K562 (cell line): ENCODE data around the gene TACSTD2. TPM values are rescaled to one million over a fixed set of nuclear protein-coding genes. Genes with fewer than 3 reads are reported as not detected.
A peak's percentile ranks its signal among the peaks of the same experiment; 100 is the strongest.

Source experiments
- ASH1L ChIP-seq: fragments of 450-650 bp; IDR thresholded peaks from 2 replicates; pipeline ENCODE4 v1.6.1; 2018; ENCODE audit warnings: borderline replicate concordance, mild to moderate bottlenecking, low read depth; ENCODE audit not compliant: partially characterized antibody
- CBFA2T2 ChIP-seq: fragments of 450-650 bp; conservative IDR thresholded peaks from 2 replicates; pipeline ENCODE4 v1.6.1; 2017; ENCODE audit warnings: mild to moderate bottlenecking
- IFI16 ChIP-seq: fragments of 250-450 bp; sonication (Bioruptor Pico); IDR thresholded peaks from 2 replicates; pipeline ENCODE4 v2.1.2; 2022; ENCODE audit warnings: mild to moderate bottlenecking, inconsistent platforms
- JUND ChIP-seq, 2 experiments: IDR thresholded peaks; 2 replicates in 1 of 2; 3 replicates in 1 of 2; pipeline ENCODE4 v1.6.1; 2011; ENCODE audit warnings: borderline replicate concordance in 2 of 2, low read depth in 2 of 2, low read length in 2 of 2, improper control_type of control experiment in 1 of 2, missing biosample characterization in 1 of 2, missing genetic modification characterization in 1 of 2, missing genetic modification reagents in 1 of 2
- TCF3 ChIP-seq: sonication (generic); formaldehyde crosslinking; IDR thresholded peaks from 2 replicates; pipeline ENCODE4 v1.4.0; 2020; ENCODE audit warnings: mild to moderate bottlenecking, missing genetic modification reagents
- TEAD4 ChIP-seq, 2 experiments: sonication (generic) in 1 of 2; formaldehyde crosslinking in 1 of 2; IDR thresholded peaks; 2 replicates each; pipeline versions ENCODE4 v1.6.1 to v1.8.0; 2012 to 2022; ENCODE audit warnings: borderline replicate concordance in 1 of 2, inconsistent platforms in 1 of 2, low read length in 1 of 2, mild to moderate bottlenecking in 1 of 2, missing genetic modification reagents in 1 of 2
- polyA plus RNA-seq, 8 experiments: library from polyadenylated mRNA; depleted of rRNA in 4 of 8; stranded (reverse) in 5 of 8; unstranded in 3 of 8; fragments of >200 nt; fragmentation: Nextera tagmentation in 2 of 8; fragmentation: Illumina TruSeq in 1 of 8; extraction: Ambion mirVana in 2 of 8; extraction: Trizol in 1 of 8; gene quantifications; 2 replicates each; pipeline versions ENCODE4 v1.2.1 to v1.2.3, GENCODE V29; 2011 to 2014; ENCODE audit warnings: inconsistent platforms in 1 of 8, missing spikeins in 1 of 8
- total RNA-seq, 7 experiments: library from RNA; depleted of rRNA in 6 of 7; stranded (reverse); fragments of >200 nt in 6 of 7; fragmentation: Illumina TruSeq in 2 of 7; extraction: Trizol in 2 of 7; gene quantifications; 2 replicates each; pipeline versions ENCODE4 v1.2.1 to v1.2.3, GENCODE V29; 2011 to 2021; ENCODE audit warnings: low replicate concordance in 1 of 7
- TF ChIP-seq, protein P1 (sequence below), 2 experiments: fragments of 450-650 bp in 1 of 2; sonication (generic) in 1 of 2; formaldehyde crosslinking in 1 of 2; IDR thresholded peaks in 1 of 2; conservative IDR thresholded peaks in 1 of 2; 2 replicates each; pipeline versions ENCODE4 v1.6.1 to v1.8.1; 2016 to 2023; ENCODE audit warnings: mild to moderate bottlenecking in 2 of 2, moderate library complexity in 2 of 2, inconsistent platforms in 1 of 2, missing genetic modification reagents in 1 of 2
- TF ChIP-seq, protein P2 (sequence below): fragments of 250-450 bp; sonication (Bioruptor Pico); IDR thresholded peaks from 2 replicates; pipeline ENCODE4 v1.4.0; 2020; ENCODE audit warnings: mild to moderate bottlenecking

The TACSTD2 gene
- total and polyA plus RNA-seq, 9 of the 15 experiments (the other 6 are each of a cell fraction or from before 2014, with no cell fraction given), result 0.04 to 0.31 TPM; not detected in 7

- TF ChIP-seq, protein P1, sequence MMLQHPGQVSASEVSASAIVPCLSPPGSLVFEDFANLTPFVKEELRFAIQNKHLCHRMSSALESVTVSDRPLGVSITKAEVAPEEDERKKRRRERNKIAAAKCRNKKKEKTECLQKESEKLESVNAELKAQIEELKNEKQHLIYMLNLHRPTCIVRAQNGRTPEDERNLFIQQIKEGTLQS (IDR thresholded peaks at IDR 0.05), result peak; percentile 41
- TF ChIP-seq, protein P1 (CRISPR knock-in tag; conservative IDR thresholded peaks at IDR 0.05), result no peak
- TF ChIP-seq ASH1L, result no peak
- TF ChIP-seq, protein P2, sequence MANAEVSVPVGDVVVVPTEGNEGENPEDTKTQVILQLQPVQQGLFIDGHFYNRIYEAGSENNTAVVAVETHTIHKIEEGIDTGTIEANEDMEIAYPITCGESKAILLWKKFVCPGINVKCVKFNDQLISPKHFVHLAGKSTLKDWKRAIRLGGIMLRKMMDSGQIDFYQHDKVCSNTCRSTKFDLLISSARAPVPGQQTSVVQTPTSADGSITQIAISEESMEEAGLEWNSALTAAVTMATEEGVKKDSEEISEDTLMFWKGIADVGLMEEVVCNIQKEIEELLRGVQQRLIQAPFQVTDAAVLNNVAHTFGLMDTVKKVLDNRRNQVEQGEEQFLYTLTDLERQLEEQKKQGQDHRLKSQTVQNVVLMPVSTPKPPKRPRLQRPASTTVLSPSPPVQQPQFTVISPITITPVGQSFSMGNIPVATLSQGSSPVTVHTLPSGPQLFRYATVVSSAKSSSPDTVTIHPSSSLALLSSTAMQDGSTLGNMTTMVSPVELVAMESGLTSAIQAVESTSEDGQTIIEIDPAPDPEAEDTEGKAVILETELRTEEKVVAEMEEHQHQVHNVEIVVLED (CRISPR knock-in tag), result no peak
- TF ChIP-seq IFI16 (CRISPR knock-in tag), result no peak
- peak; percentile 41; the same call in 1 of the 2 replicates for TF ChIP-seq TCF3 (CRISPR knock-in tag)
- TF ChIP-seq TEAD4 (IDR thresholded peaks at IDR 0.05; ENCODE audit: low read length), result peak; percentile 43; the same call in 1 of the 2 replicates
- TF ChIP-seq TEAD4 (CRISPR knock-in tag; IDR thresholded peaks at IDR 0.05; ENCODE audit: borderline replicate concordance), result no peak
- peak; percentile 37; the same call in 1 of the 2 replicates for TF ChIP-seq CBFA2T2
- TF ChIP-seq JUND (IDR thresholded peaks at IDR 0.05; ENCODE audit: borderline replicate concordance, low read depth, low read length), result peak; percentile 66; the same call in 1 of the 2 replicates
- TF ChIP-seq JUND (tag; IDR thresholded peaks at IDR 0.05; ENCODE audit: borderline replicate concordance, low read depth, low read length), result peak; percentile 67; the same call in 1 of the 3 replicates
- TF ChIP-seq, all 486 proteins: peak for 10
Observed at GRCh38 chr1:58584082-58584895, 7.2 kb upstream of the TACSTD2 start (continued).
